Skin of body (tissue), 2 donors: ENCODE results near the gene GAST. TPM values are rescaled to one million over a fixed set of nuclear protein-coding genes. Genes with fewer than 3 reads are reported as not detected.

ENCODE experiments used
- DNase-seq: peaks from one replicate; lab custom pipeline; 2025; lab: John Stamatoyannopoulos, UW
- total RNA-seq: library from RNA; depleted of rRNA; stranded (reverse); fragments of >200 nt; gene quantifications from one replicate; pipeline ENCODE4 v1.2.3, GENCODE V29; 2014

Gene GAST
- total RNA-seq, 1 donor from 2014 or later: not detected

DNA sequence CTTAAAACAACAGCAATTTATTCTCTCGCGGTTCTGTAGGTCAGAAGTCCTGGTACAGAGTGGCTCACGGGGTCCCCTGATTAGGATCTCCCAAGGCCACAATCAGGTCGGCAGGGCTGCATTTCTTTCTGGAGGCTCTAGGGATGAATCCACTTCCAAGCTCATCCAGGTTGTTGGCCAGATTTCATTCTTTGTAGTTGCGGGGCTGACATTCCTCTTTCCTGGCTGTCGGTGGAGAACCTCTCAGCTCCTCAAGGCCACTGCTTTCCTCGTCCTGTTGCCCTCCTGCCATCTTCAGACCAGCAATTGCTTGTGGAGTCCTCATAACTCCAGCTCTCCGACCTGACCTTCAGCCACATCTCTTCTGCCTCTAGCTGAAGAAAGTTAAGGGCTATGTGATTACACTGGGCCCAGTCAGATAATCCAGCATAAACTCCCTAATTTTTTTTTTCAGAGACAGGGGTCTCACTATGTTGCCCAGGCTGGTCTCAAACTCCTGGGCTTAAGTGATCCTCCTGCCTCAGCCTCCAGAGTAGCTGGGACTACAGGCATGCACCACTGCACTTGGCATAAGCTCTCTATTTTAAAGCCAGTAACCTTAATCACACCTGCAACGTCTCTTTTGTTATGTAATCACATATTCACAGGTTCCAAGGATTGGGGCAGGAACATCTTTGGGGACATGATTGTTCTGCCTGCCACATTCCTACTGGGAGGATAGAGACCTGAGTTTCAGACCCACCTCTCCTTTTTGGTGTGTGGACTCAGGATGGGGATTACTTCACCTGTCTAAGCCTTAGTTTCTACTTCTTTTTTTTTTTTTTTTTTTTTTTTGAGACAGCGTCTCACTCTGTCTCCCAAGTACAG is 4.1 kb upstream of the GAST start:
- DNase-seq: no peak

GRCh38 chr17:41710472-41711090 is 1.6 kb upstream of the GAST start:
- no peak for DNase-seq

GRCh38 chr17:41717408-41718286 is 5.5 kb downstream of the GAST start:
- DNase-seq: peak; percentile 11

DNA sequence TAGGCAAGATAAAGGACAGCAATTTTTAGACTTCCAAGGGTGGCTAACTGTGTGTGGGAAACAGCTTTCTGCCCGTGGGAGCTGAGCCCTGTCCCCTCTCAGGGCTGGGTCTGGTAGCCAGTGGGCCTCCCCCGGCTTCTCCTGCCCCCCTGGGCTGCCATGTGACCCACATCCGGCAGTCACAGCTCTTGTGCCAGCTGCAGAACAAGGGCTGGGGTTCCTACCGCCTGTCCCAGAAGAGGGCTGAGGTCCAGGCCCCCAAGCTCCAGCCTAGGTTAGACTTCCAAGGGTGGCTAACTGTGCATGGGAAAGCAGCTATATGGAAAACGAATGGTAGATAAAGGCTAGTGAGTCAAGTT is 6.1 kb downstream of the GAST start:
- DNase-seq: no peak

- DNase-seq: no peak
These were observed 10.1 kb downstream of the GAST start for GRCh38 chr17:41722231-41722630.

GRCh38 chr17:41723801-41724475 is 11.8 kb downstream of the GAST start:
- DNase-seq: no peak

GRCh38 chr17:41724476-41725050 is 12.4 kb downstream of the GAST start:
- no peak for DNase-seq

DNA sequence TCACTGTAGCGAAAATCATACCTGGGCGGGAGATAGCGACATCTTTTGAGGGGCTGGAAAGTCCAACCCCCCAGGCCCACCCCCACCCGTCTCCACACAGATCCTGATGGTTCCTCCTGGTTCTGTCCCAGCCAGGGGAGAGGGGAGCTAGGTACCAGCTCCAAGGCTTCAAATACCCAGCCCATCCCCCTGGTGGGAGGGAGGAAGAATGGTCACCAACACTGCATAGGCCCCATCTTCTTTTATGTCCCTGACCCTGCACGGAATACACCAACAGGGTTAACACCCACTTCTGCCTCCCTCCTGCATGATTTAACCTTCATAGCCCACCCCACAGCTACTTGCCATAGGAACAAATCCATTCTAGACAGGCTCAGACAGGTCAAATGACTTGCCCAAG is 13.0 kb downstream of the GAST start:
- DNase-seq: no peak

DNA sequence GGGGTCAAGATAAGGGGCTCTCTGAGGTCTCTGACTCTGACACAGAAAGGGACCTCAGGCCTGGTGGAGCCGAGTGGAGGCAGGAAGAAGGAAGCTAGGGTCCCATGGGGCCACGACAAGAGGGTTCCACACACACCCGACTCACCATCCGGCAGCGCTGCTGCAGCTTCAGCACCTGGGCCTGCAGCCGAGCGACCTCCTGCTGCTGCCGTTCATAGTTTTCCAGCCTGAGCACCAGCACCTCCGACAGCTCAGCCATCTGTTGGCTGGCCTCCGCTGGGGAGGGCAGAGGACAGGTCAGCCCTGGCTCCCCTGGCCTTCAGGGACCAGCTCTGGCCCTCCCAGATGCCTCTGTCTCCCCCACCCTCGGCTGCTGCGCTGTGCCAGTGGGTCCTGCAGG is 15.9 kb downstream of the GAST start:
- no peak for DNase-seq

DNA sequence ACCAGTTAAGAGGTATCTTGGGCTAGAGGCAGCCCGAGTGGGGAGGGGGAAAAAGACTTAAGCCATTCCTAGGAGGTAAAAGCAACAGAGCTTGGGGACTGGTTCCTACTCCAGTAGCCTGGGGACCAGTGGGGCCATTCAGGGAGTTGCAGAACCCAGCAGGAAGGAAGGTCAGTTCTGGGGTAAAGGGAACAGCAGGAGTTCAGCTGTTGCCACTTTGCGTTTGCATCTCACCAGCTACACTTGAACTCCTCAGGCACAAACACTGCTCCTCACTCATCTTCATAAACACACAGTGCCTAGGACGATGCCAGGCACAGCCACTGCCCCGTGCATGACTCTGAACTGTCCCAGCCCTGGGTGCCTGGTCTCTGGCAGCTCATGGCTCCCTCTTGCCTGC is 18.3 kb downstream of the GAST start:
- DNase-seq: no peak

DNA sequence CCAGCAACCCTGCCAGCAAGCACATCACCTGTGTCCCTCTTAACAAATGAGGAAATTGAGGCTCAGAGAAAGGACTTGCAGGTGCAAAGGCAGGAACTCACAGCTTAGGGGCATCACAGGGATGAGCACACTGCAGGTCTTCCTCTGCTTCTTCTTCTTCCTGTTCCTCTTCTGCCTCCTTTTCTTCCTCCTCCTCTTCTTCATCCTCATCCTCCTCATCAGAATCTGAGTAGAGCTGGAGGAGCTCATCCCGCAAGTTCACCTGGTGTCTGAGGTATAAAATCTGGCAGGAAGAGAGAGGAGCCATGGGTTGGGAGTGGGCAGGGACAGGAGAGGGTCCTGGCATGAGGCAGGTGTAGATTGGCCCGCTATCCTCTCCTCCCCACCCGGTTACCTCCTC is 19.7 kb downstream of the GAST start:
- no peak for DNase-seq

DNA sequence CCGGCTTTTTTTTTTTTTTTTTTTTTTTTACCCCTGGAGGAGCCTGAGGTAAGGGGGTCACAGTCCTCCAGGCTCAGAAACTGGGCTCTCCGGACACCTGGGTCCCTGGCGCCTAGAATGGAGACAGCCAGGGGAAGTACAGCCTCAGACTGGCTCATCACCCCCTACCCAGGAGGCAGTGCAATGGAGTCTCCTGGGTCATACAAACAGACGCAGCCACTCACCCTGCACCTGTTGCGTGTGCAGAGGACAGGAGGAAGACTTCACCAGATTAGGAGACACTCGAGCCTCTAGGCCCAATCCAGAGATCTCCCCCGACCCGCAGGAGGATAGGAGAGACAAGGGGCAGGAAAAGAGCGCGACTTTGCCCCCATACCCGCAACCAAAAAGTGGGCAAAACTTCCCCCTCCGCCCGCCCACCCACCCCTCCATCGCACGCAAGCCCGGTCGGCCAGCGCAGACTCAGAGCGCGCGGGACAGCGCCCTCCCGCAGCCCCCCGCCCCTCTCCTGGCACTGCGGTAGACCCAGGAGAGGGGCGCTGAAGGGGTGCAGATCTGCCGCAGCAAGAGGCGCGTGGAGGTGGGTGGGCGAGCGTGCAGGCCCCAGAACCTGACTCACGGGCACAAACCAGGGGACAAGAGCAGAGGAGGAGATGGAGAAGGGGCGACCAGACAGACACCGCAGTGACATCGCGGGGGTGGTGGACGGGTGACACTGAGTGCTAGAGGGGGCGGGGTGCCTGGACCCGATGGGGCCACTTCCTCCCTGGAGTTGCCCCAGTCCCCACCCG is 21.4 kb downstream of the GAST start:
- DNase-seq: no peak

- DNase-seq: no peak
These were observed 22.2 kb downstream of the GAST start, which contains the start of gene HAP1 for GRCh38 chr17:41734139-41734948. TSS of gene HAP1 (minus strand) at chr17:41734643. CDS start at chr17:41734634, 9 bp downstream.

GRCh38 chr17:41734949-41735313 is 22.8 kb downstream of the GAST start:
- no peak for DNase-seq

- no peak for DNase-seq
These were observed 23.6 kb downstream of the GAST start for GRCh38 chr17:41735744-41736143.

DNA sequence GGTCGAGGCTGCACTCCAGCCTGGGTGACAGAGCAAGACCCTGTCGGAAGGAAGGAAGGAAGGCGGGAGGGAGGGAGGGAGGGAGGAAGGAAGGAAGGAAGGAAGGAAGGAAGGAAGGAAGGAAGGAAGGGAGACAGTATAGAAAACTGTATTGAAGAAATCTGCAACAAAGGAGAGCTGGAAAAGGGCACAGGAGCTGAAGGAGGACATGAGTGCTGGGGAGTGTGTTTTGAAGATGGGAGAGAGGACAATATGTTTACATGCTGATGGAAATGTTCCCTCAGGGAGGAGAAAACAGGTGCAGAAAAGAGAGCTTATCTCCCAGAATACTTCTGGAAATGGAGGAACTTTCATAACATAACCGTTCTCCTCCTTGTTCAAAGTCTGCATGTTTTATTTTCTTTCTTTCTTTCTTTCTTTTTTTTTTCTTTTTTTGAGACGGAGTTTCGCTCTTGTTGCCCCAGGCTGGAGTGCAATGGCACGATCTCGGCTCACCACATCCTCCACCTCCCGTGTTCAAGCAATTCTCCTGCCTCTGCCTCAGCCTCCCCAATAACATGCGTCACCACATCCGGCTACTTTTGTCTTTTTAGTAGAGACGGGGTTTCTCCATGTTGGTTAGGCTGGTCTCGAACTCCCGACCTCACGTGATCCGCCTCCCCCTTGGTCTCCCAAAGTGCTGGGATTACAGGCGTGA is 25.0 kb downstream of the GAST start:
- no peak for DNase-seq

- no peak for DNase-seq
These were observed 25.5 kb downstream of the GAST start for GRCh38 chr17:41737680-41738023.

- peak; percentile 27 for DNase-seq
These were observed 26.1 kb downstream of the GAST start for GRCh38 chr17:41738077-41738800.
